ENCODE measurements around the gene TMCC3. TPM values are rescaled to one million over a fixed set of nuclear protein-coding genes. Genes with fewer than 3 reads are reported as not detected.

TMCC3 gene
- total and polyA plus RNA-seq, 2 experiments from 2014 or later, result 1.4 to 3.6 TPM

DNA sequence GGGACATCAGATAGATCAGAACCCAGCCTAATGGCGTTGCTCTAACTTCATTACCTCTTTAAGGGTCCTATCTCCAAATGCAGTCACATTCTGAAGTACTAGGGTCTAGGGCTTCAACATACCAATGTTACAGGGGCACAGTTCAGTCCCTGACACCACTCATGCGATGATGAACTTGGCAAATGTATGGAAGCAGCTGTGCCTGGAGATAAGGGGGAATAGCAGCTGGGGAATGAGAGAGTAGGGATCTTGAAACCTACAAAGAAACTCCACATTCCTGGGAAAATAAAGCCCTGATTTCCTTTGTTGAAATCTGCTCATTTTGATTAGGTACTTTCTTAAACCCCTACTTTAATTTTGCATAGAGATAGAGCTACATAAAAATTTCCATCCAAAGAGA lies 20.5 kb upstream of the TMCC3 start:
- Histone ChIP-seq H4K20me1 (replicated peaks; ENCODE audit: insufficient read depth) (no peaks in the 10 kb centered on the region), H3K36me3 (ENCODE audit: insufficient read depth) (no peaks in the 10 kb centered on the region), H3K9me2 (ENCODE audit: insufficient read depth) (no peaks in the 10 kb centered on the region), H3K4me1 (ENCODE audit: insufficient read depth) (peaks cover 15% of the 10 kb centered on the region; the same call in 1 of the 2 replicates), H3F3A (replicated peaks; ENCODE audit: low read depth) (0 out of 2 replicates have a peak, but pooled peaks cover 2% of the 10 kb centered on the region), H3K27ac (ENCODE audit: low read depth) (no peak overlapping the region), H3K79me2 (replicated peaks; ENCODE audit: insufficient read depth) (no peaks in the 10 kb centered on the region), H2AFZ (no peak overlapping the region), H3K4me3 (no peak overlapping the region), H3K4me2 (no peak overlapping the region), H3K27me3 (ENCODE audit: insufficient read depth) (no peaks in the 10 kb centered on the region)
- Mint-ChIP-seq H3K27me3 (ENCODE audit: insufficient read depth, low read depth, poor library complexity) (no peaks in the 10 kb centered on the region), H3K27ac (no peak overlapping the region), H3K4me1 (peaks cover 14% of the 10 kb centered on the region), H3K9me3 (no peaks in the 10 kb centered on the region; the same call in 2 of the 3 replicates), H3K36me3 (ENCODE audit: low read depth) (no peaks in the 10 kb centered on the region), H3K4me3 (no peak overlapping the region)
- TF ChIP-seq EZH2phosphoT487 (IDR thresholded peaks at IDR 0.05; ENCODE audit: unreplicated experiment) (no peak), CREB1 (CRISPR knock-in tag; IDR thresholded peaks at IDR 0.05; ENCODE audit: low read depth) (no peak), NANOG (IDR thresholded peaks at IDR 0.05; ENCODE audit: borderline replicate concordance) (no peak), ZNF114 (CRISPR knock-in tag; IDR thresholded peaks at IDR 0.05) (no peak), STAT1 (IDR thresholded peaks at IDR 0.05; ENCODE audit: unreplicated experiment) (no peak), EZH2 (IDR thresholded peaks at IDR 0.05; ENCODE audit: low read depth, unreplicated experiment) (no peak), ZNF331 (CRISPR knock-in tag; IDR thresholded peaks at IDR 0.05; ENCODE audit: low read depth) (no peak), JUNB (IDR thresholded peaks at IDR 0.05; ENCODE audit: unreplicated experiment) (no peak), POLR2AphosphoS5 (IDR thresholded peaks at IDR 0.05; ENCODE audit: low read depth) (no peak)
- TF ChIP-seq, protein P1, sequence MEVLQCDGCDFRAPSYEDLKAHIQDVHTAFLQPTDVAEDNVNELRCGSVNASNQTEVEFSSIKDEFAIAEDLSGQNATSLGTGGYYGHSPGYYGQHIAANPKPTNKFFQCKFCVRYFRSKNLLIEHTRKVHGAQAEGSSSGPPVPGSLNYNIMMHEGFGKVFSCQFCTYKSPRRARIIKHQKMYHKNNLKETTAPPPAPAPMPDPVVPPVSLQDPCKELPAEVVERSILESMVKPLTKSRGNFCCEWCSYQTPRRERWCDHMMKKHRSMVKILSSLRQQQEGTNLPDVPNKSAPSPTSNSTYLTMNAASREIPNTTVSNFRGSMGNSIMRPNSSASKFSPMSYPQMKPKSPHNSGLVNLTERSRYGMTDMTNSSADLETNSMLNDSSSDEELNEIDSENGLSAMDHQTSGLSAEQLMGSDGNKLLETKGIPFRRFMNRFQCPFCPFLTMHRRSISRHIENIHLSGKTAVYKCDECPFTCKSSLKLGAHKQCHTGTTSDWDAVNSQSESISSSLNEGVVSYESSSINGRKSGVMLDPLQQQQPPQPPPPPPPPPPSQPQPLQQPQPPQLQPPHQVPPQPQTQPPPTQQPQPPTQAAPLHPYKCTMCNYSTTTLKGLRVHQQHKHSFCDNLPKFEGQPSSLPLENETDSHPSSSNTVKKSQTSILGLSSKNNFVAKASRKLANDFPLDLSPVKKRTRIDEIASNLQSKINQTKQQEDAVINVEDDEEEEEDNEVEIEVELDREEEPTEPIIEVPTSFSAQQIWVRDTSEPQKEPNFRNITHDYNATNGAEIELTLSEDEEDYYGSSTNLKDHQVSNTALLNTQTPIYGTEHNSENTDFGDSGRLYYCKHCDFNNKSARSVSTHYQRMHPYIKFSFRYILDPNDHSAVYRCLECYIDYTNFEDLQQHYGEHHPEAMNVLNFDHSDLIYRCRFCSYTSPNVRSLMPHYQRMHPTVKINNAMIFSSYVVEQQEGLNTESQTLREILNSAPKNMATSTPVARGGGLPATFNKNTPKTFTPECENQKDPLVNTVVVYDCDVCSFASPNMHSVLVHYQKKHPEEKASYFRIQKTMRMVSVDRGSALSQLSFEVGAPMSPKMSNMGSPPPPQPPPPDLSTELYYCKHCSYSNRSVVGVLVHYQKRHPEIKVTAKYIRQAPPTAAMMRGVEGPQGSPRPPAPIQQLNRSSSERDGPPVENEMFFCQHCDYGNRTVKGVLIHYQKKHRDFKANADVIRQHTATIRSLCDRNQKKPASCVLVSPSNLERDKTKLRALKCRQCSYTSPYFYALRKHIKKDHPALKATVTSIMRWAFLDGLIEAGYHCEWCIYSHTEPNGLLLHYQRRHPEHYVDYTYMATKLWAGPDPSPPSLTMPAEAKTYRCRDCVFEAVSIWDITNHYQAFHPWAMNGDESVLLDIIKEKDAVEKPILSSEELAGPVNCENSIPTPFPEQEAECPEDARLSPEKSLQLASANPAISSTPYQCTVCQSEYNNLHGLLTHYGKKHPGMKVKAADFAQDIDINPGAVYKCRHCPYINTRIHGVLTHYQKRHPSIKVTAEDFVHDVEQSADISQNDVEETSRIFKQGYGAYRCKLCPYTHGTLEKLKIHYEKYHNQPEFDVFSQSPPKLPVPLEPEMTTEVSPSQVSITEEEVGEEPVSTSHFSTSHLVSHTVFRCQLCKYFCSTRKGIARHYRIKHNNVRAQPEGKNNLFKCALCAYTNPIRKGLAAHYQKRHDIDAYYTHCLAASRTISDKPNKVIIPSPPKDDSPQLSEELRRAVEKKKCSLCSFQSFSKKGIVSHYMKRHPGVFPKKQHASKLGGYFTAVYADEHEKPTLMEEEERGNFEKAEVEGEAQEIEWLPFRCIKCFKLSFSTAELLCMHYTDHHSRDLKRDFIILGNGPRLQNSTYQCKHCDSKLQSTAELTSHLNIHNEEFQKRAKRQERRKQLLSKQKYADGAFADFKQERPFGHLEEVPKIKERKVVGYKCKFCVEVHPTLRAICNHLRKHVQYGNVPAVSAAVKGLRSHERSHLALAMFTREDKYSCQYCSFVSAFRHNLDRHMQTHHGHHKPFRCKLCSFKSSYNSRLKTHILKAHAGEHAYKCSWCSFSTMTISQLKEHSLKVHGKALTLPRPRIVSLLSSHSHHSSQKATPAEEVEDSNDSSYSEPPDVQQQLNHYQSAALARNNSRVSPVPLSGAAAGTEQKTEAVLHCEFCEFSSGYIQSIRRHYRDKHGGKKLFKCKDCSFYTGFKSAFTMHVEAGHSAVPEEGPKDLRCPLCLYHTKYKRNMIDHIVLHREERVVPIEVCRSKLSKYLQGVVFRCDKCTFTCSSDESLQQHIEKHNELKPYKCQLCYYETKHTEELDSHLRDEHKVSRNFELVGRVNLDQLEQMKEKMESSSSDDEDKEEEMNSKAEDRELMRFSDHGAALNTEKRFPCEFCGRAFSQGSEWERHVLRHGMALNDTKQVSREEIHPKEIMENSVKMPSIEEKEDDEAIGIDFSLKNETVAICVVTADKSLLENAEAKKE (CRISPR knock-in tag; IDR thresholded peaks at IDR 0.05), result no peak
- TF ChIP-seq, protein P2, sequence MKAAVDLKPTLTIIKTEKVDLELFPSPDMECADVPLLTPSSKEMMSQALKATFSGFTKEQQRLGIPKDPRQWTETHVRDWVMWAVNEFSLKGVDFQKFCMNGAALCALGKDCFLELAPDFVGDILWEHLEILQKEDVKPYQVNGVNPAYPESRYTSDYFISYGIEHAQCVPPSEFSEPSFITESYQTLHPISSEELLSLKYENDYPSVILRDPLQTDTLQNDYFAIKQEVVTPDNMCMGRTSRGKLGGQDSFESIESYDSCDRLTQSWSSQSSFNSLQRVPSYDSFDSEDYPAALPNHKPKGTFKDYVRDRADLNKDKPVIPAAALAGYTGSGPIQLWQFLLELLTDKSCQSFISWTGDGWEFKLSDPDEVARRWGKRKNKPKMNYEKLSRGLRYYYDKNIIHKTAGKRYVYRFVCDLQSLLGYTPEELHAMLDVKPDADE (IDR thresholded peaks at IDR 0.05), result no peak
- TF ChIP-seq, protein P3, sequence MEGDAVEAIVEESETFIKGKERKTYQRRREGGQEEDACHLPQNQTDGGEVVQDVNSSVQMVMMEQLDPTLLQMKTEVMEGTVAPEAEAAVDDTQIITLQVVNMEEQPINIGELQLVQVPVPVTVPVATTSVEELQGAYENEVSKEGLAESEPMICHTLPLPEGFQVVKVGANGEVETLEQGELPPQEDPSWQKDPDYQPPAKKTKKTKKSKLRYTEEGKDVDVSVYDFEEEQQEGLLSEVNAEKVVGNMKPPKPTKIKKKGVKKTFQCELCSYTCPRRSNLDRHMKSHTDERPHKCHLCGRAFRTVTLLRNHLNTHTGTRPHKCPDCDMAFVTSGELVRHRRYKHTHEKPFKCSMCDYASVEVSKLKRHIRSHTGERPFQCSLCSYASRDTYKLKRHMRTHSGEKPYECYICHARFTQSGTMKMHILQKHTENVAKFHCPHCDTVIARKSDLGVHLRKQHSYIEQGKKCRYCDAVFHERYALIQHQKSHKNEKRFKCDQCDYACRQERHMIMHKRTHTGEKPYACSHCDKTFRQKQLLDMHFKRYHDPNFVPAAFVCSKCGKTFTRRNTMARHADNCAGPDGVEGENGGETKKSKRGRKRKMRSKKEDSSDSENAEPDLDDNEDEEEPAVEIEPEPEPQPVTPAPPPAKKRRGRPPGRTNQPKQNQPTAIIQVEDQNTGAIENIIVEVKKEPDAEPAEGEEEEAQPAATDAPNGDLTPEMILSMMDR (conservative IDR thresholded peaks at IDR 0.05; ENCODE audit: low read depth in 2 of 2), result no peak
- TF ChIP-seq, protein P4, sequence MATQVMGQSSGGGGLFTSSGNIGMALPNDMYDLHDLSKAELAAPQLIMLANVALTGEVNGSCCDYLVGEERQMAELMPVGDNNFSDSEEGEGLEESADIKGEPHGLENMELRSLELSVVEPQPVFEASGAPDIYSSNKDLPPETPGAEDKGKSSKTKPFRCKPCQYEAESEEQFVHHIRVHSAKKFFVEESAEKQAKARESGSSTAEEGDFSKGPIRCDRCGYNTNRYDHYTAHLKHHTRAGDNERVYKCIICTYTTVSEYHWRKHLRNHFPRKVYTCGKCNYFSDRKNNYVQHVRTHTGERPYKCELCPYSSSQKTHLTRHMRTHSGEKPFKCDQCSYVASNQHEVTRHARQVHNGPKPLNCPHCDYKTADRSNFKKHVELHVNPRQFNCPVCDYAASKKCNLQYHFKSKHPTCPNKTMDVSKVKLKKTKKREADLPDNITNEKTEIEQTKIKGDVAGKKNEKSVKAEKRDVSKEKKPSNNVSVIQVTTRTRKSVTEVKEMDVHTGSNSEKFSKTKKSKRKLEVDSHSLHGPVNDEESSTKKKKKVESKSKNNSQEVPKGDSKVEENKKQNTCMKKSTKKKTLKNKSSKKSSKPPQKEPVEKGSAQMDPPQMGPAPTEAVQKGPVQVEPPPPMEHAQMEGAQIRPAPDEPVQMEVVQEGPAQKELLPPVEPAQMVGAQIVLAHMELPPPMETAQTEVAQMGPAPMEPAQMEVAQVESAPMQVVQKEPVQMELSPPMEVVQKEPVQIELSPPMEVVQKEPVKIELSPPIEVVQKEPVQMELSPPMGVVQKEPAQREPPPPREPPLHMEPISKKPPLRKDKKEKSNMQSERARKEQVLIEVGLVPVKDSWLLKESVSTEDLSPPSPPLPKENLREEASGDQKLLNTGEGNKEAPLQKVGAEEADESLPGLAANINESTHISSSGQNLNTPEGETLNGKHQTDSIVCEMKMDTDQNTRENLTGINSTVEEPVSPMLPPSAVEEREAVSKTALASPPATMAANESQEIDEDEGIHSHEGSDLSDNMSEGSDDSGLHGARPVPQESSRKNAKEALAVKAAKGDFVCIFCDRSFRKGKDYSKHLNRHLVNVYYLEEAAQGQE (IDR thresholded peaks at IDR 0.05; ENCODE audit: unreplicated experiment), result no peak
- DNase-seq (ENCODE audit: low spot score) (no peak), ATAC-seq (no peak)

Data from GM23338 (cell line).